ENCODE results near the gene C10orf71.

GRCh38 chr10:49356944-49357343, 58.0 kb downstream of the C10orf71 start:
- TF ChIP-seq EZH2 (IDR thresholded peaks at IDR 0.05; ENCODE audit: low read depth, low read length, severe bottlenecking) (no peak), POLR2A (IDR thresholded peaks at IDR 0.05; ENCODE audit: control extremely low read depth in 1 of 2, low read depth in 2 of 2, low read length in 2 of 2) (no peak), TCF12 (IDR thresholded peaks at IDR 0.05; ENCODE audit: low read depth, low read length) (no peak), CTCF (IDR thresholded peaks at IDR 0.05; ENCODE audit: control extremely low read depth in 1 of 3, insufficient read depth in 1 of 3, low read depth in 1 of 3, low read length in 3 of 3) (no peak), PHF8 (conservative IDR thresholded peaks at IDR 0.05; ENCODE audit: low read depth, low read length) (no peak), RFX5 (IDR thresholded peaks at IDR 0.05; ENCODE audit: borderline replicate concordance, low read depth, low read length) (no peak), RNF2 (IDR thresholded peaks at IDR 0.05; ENCODE audit: borderline replicate concordance, low read depth, low read length, missing control alignments, poor library complexity, severe bottlenecking) (no peak)
